SK-N-MC (cell line): ENCODE data around the gene INHA.

Experiments used
- DNase-seq: peaks from one replicate; pipeline ENCODE4 v3.0.0-alpha.2; 2011; ENCODE audit warnings: low read depth, low spot score
- H3K27ac ChIP-seq: fragments of 200-600 bp; sonication (generic); 2 replicates; pipeline ENCODE4 v1.5.1; 2016; ENCODE audit warnings: mixed run types
- H3K36me3 ChIP-seq: fragments of 200-600 bp; sonication (generic); 2 replicates; pipeline ENCODE4 v1.6.1; 2017; ENCODE audit warnings: antibody characterized with exemption, low read length, mixed read lengths; ENCODE audit not compliant: insufficient read depth
- H3K4me3 ChIP-seq: fragments of 200-600 bp; sonication (generic); 2 replicates; pipeline ENCODE4 v1.5.1; 2016
- H3K9ac ChIP-seq: fragments of 200-600 bp; sonication (generic); 2 replicates; pipeline ENCODE4 v1.8.0; 2017; ENCODE audit warnings: mixed run types, mixed read lengths; ENCODE audit not compliant: insufficient read length
- H3K9me3 ChIP-seq: fragments of 200-600 bp; sonication (generic); 2 replicates; pipeline ENCODE4 v1.6.1; 2017; ENCODE audit warnings: low read depth, mild to moderate bottlenecking, antibody characterized with exemption, low read length, moderate library complexity, mixed read lengths
- EZH2 ChIP-seq: fragments of 200-600 bp; sonication (generic); IDR thresholded peaks from one replicate; pipeline ENCODE4 v1.6.1; 2017; ENCODE audit warnings: antibody characterized with exemption
- FOXP2 ChIP-seq: optimal IDR thresholded peaks from 2 replicates; pipeline ENCODE3; 2011; ENCODE audit warnings: mild to moderate bottlenecking, moderate library complexity; ENCODE audit not compliant: insufficient read depth; ENCODE audit errors: extremely low read length, control extremely low read depth
- POLR2AphosphoS5 ChIP-seq: IDR thresholded peaks from 2 replicates; pipeline ENCODE4 v1.6.1; 2012; ENCODE audit warnings: mild to moderate bottlenecking, low read depth, low read length, borderline replicate concordance

The INHA gene

GRCh38 chr2:219569041-219569440, 3.1 kb upstream of the INHA start:
- Histone ChIP-seq H3K36me3 (no peaks in the 10 kb centered on the region), H3K9me3 (no peaks in the 10 kb centered on the region), H3K27ac (no peak overlapping the region), H3K4me3 (no peak overlapping the region), H3K9ac (no peak overlapping the region)
- DNase-seq, result no peak
- no peak for TF ChIP-seq FOXP2

- H3K9me3 ChIP-seq, result no peaks in the 10 kb centered on the region
Measured at GRCh38 chr2:219569635-219570034, 2.5 kb upstream of the INHA start.

GRCh38 chr2:219570194-219570923, 1.8 kb upstream of the INHA start:
- Histone ChIP-seq H3K4me3 (peak overlapping the region; percentile 80), H3K27ac (no peak overlapping the region)
- no peak for DNase-seq

More at GRCh38 chr2:219569635-219570034, 2.5 kb upstream of the INHA start:
- DNase-seq, result no peak
- Histone ChIP-seq H3K27ac (no peak overlapping the region), H3K9ac (no peak overlapping the region), H3K36me3 (no peaks in the 10 kb centered on the region), H3K4me3 (0 out of 2 replicates have a peak overlapping the region, but pooled peaks have one; percentile 80)
- TF ChIP-seq EZH2 (no peak), FOXP2 (no peak), POLR2AphosphoS5 (no peak)

DNA sequence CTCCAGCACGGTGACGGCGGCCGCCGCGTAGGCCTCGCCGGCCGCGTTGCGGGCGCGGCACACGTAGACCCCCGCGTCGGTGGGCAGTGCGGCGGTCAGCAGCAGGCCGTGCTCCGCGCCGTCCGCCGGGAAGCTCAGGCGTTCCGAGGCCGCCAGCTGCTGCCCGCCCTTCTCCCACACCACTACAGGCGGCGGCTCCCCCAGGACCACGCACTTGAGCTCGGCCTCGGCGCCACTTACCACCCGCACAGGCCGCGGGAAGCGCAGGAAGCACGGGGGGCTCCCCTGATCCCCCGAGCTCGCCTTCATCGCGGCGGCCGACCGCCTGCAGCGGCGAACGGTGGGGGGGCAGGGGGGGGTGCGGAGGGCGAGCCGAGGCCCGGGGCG, 1.2 kb upstream of the INHA start:
- H3K27ac ChIP-seq, result no peak overlapping the region
- TF ChIP-seq EZH2 (no peak), POLR2AphosphoS5 (no peak)
- H3K4me3 ChIP-seq, result peak overlapping the region; percentile 80
- peak overlapping the region; percentile 81 for H3K9ac ChIP-seq
- no peaks in the 10 kb centered on the region for H3K9me3 ChIP-seq
- no peaks in the 10 kb centered on the region for H3K36me3 ChIP-seq
- no peak for DNase-seq

More at GRCh38 chr2:219570194-219570923, 1.8 kb upstream of the INHA start:
- H3K9ac ChIP-seq, result peak overlapping the region; percentile 81
- no peaks in the 10 kb centered on the region for H3K9me3 ChIP-seq
- no peak for TF ChIP-seq FOXP2
- no peaks in the 10 kb centered on the region for H3K36me3 ChIP-seq

DNA sequence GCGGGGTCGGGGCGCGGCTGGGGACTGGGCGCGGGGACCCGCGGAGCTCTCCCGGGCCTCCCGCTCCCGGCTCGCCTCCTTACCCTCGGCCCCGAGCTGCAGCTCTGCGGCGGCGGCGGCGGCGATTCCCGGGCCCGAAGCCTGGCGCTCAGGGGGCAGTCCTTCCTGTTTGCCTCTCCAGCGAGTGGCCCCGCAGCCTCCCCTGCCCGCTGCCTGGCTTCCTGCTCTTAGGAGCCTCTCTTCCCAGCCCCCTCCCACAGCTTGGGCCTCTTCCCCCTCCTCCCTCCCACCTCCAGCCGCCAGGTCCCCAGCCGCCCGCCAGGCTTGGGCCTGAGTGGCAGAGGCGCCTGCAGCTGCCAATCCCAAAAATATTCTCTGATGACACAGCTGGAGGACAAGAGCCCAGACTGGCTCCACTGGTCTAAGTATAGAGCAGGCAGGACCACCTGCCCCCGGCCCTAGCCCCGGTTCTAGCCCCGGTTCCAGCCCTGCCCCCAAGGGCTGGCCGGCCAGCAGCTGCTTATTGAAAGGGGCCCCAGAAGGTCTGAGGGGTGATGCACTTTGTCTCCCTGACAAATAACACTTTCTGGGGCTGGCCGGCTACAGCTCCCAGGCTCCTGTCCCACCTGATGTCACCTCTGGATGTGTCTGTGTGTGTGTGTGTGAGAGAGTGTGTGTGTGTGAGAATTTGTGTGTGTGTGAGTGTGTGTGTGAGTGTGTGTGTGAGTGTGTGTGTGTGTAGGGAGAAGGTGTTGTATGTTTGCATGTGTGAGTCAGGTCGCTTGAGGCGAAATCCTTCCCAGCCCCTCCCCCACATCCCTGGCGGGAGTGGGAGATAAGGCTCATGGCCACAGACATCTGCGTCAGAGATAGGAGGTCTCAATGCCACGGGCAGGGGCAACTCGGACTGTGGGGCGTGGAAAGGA, 536 bp upstream of the INHA start, which contains the start of gene OBSL1:
Gene OBSL1 (minus strand): TSS at position 229 of the 926 bp plus-strand sequence. CDS start 307 bp downstream, outside the sequence.
- Histone ChIP-seq H3K36me3 (no peaks in the 10 kb centered on the region), H3K27ac (no peak within 1 kb of the TSS), H3K9ac (peak within 1 kb of the TSS; percentile 81), H3K4me3 (peak within 1 kb of the TSS; percentile 80), H3K9me3 (no peaks in the 10 kb centered on the region)
- TF ChIP-seq FOXP2, result no peak
- TF ChIP-seq POLR2AphosphoS5, result no peak; the same call in 1 of the 2 replicates
- no peak for TF ChIP-seq EZH2
- no peak for DNase-seq

- DNase-seq, result no peak
Measured at GRCh38 chr2:219573166-219573565, 1.1 kb downstream of the INHA start.

GRCh38 chr2:219574484-219575311, 2.6 kb downstream of the INHA start:
- DNase-seq, result no peak
- Histone ChIP-seq H3K36me3 (no peaks in the 10 kb centered on the region), H3K27ac (no peak overlapping the region), H3K9ac (no peak overlapping the region), H3K4me3 (no peak overlapping the region), H3K9me3 (no peaks in the 10 kb centered on the region)
- TF ChIP-seq FOXP2 (no peak), POLR2AphosphoS5 (no peak), EZH2 (no peak)

More at GRCh38 chr2:219573166-219573565, 1.1 kb downstream of the INHA start:
- no peak overlapping the region for H3K9ac ChIP-seq
- TF ChIP-seq EZH2, result no peak
- no peak overlapping the region for H3K27ac ChIP-seq
- no peaks in the 10 kb centered on the region for H3K9me3 ChIP-seq
- no peaks in the 10 kb centered on the region for H3K36me3 ChIP-seq
- H3K4me3 ChIP-seq, result no peak overlapping the region
